ENCODE results near the gene PCGF5.
"Not testable (repeated sequence)": the region's sequence is repeated elsewhere in the genome, so short reads cannot be mapped to it uniquely, and the experiment has no call there.

PCGF5 gene

DNA sequence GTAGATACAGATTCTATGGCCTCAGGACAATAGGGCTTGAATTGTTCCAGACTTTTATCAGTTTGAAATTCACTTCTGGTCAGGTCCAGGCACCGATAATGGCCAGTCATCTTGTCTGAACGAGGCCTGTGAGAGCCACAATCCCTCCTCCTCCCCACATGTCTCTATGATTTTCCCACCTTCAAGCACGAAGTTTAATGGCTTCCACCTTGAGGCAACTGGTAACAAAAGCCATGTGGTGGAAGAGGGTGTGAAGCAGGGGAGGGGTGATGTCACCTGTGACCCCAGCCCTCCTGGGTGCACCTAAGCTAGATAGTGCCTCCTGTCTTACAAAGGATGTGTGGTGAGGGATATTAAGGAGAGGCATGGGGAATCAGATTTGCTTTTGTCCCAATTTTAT, 89.2 kb downstream of the PCGF5 start:
- DNase-seq = no peak
- in situ Hi-C loops (cut with HindIII; ENCODE audit: low pct_ligation_motif_present, low pct_unique_long_range_greater_than_20kb, low sequenced_read_pairs) = no loop called here

- no peak for DNase-seq
- in situ Hi-C loops (cut with HindIII; ENCODE audit: low pct_ligation_motif_present, low pct_unique_long_range_greater_than_20kb, low sequenced_read_pairs) = no loop called here
Measured at GRCh38 chr10:91311601-91312381, 91.3 kb downstream of the PCGF5 start.

GRCh38 chr10:91312382-91312733, 91.9 kb downstream of the PCGF5 start:
- no peak for DNase-seq
- in situ Hi-C loops (cut with HindIII; ENCODE audit: low pct_ligation_motif_present, low pct_unique_long_range_greater_than_20kb, low sequenced_read_pairs) = no loop called here

- no peak for DNase-seq
- in situ Hi-C loops (cut with HindIII; ENCODE audit: low pct_ligation_motif_present, low pct_unique_long_range_greater_than_20kb, low sequenced_read_pairs) = no loop called here
Measured at GRCh38 chr10:91313796-91314485, 93.5 kb downstream of the PCGF5 start.

GRCh38 chr10:91316486-91316885, 96.0 kb downstream of the PCGF5 start:
- in situ Hi-C loops (cut with HindIII; ENCODE audit: low pct_ligation_motif_present, low pct_unique_long_range_greater_than_20kb, low sequenced_read_pairs) = no loop called here
- DNase-seq = no peak

DNA sequence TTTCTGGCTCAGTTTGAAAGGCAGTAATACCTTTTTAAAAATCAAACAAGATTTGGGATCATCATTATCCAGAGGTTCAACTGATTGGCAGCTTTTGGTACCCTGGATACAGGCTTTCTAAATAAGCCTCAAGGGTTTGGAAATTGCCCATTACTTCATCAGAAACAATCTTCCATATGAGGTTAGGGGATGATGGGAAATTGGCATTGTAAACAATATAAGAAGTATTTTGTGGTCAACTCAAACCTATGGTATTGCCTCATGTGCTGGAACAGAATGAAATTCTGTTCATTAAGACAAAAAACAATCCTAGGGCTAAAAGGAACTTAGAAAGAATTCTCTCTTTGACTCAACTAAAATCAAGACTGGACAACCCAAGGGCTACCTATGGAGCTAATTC, 97.1 kb downstream of the PCGF5 start:
- no peak for DNase-seq
- in situ Hi-C loops (cut with HindIII; ENCODE audit: low pct_ligation_motif_present, low pct_unique_long_range_greater_than_20kb, low sequenced_read_pairs) = no loop called here

GRCh38 chr10:91319336-91319735, 98.9 kb downstream of the PCGF5 start:
- in situ Hi-C loops (cut with HindIII; ENCODE audit: low pct_ligation_motif_present, low pct_unique_long_range_greater_than_20kb, low sequenced_read_pairs) = no loop called here
- DNase-seq = no peak

DNA sequence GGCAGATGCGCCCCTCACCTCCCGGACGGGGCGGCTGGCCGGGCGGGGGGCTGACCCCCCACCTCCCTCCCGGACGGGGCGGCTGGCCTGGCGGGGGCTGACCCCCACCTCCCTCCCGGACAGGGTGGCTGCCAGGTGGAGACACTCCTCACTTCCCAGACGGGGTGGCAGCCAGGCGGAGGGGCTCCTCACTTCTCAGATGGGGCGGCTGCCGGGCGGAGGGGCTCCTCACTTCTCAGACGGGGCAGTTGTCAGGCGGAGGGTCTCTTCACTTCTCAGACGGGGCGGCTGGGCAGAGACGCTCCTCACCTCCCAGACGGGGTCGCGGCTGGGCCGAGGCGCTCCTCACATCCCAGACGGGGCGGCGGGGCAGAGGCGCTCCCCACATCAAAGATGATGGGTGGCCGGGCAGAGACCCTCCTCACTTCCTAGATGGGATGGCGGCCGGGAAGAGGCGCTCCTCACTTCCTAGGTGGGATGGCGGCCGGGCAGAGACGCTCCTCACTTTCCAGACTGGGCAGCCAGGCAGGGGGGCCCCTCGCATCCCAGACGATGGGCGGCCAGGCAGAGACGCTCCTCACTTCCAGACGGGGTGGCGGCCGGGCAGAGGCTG, 102.9 kb downstream of the PCGF5 start:
- DNase-seq; in situ Hi-C loops (cut with HindIII; ENCODE audit: low pct_ligation_motif_present, low pct_unique_long_range_greater_than_20kb, low sequenced_read_pairs): not testable (repeated sequence)

DNA sequence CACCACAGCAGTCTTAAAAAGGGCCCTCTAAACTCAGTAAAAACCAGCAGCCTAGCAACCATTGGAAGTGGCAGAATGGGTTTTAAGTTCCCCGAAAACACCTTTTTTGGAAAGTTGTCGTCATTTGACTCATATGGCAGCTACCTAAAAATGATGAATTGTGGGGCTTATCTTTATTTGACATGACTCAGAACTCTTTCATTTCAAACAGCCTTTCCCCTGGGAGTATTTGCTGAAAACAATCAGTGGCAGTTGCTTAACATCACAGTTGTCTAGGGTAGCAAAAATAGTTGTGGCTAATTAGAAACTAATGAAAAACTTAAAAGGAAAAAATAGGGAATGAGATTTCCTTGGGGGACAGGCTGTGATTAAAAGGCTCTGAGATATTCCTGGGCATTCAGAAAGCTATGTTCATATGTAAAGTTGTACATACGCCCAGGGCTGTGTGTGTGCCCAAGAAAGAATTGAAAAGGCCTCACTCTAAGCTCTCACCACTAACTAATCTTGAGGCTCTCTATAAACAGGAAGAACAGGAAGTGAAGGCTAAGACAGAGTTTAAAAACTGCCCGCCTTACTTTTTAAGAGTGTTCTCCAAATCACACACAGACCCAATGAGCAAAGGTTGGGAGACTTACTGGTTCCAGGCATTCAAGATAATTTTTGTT, 108.0 kb downstream of the PCGF5 start:
- DNase-seq = no peak
- in situ Hi-C loops (cut with HindIII; ENCODE audit: low pct_ligation_motif_present, low pct_unique_long_range_greater_than_20kb, low sequenced_read_pairs) = no loop called here
